HG03066 (cell line): ENCODE measurements around the gene RHBDD1.

Source experiments
- ATAC-seq: cut with Tn5 transposase; IDR thresholded peaks from one replicate; pipeline ENCODE4 v1.9.1; 2021; ENCODE audit warnings: low read depth; ENCODE audit not compliant: unreplicated experiment

Gene RHBDD1

GRCh38 chr2:226977775-226978190, 141.9 kb downstream of the RHBDD1 start:
- ATAC-seq: no peak

GRCh38 chr2:226978300-226978699, 142.4 kb downstream of the RHBDD1 start:
- ATAC-seq: no peak

- ATAC-seq: no peak
Measured at GRCh38 chr2:226979004-226979403, 143.2 kb downstream of the RHBDD1 start.

DNA sequence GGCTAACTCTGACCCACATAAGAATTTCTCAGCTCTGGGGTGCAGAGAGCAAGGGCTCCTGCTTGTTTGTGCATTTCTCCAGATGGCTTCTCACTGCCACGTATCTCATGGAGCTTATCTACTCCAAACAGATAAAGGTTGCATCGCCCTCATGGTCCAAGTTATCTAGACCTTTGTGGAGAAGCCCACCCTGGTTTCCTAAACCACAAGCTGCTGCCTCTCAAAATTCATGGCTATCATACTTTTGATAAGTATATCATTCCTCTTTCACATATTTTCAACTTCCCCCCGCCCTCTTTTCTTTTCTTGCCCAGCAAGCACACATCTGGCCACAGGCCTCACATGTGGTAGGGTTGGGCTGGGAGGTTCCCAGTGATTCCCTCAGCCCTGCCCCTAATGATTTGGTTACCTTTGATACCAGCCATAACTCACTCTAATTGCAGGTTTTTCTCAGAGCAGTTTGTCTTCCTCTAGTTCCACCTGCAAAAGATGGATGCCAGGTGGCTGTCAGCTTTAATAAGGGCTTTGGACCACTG, 146.0 kb downstream of the RHBDD1 start:
- ATAC-seq: no peak

GRCh38 chr2:226983895-226984749, 148.3 kb downstream of the RHBDD1 start:
- ATAC-seq: no peak

DNA sequence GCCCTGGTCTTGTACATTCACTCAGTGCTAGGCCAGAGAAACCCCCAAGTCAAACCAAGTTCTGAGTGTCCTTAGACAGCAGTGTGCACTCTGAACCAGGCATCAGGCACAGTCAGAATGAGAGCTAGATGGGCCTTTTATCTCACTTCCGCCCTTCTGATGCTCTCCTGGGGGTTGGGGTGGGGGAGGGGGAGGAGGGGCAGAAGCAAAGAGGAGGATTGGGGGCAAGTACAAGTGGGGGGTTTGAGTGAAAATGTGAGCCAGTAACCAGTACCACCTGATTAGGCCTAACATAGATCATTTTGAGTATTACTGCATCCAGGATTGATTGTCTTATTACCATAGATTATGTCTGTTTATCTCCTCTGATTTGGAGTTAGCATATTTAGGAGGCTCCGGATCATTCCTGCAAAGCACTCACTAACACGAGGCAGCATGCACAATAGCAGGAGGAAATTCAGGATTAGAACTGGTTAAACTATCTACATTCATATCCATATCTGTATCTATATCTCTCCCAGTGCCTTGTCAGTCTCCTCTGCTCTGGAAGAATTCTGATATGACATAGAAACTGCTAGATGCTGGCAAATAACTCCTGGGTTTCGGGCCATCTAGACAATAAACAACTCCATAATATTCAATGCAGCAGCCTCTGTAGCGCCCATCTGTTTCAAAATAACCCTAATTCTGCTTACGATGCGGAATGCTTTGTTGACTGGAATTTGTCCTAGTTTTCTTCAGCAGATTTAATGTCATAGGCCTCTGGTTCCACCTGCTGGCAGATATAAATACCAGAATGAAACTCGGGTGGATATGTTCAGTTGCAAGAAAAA, 149.1 kb downstream of the RHBDD1 start:
- peak; percentile 96 for ATAC-seq

- no peak for ATAC-seq
Measured at GRCh38 chr2:226985583-226985946, 149.7 kb downstream of the RHBDD1 start.

DNA sequence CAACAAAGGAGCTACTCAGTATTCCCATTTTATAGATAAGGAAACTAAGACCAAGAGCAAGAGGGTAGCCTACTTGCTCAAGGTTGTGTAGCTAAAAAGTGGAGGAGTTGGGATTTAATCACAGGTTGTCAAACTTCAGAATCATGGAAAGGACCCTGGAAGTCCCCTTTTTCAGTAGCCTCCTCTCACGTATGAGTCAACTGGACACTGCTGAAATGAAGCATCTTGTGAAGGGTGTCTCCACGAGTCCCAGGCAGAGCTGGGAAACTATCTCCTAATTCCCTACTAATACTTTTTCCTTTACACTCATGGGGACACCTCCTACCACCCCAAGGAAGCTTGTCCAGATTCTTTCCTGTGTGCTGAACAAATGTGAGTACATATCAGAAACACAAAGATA, 155.8 kb downstream of the RHBDD1 start:
- no peak for ATAC-seq

GRCh38 chr2:226993171-226993570, 157.3 kb downstream of the RHBDD1 start:
- no peak for ATAC-seq

- no peak for ATAC-seq
Measured at GRCh38 chr2:226994775-226995174, 158.9 kb downstream of the RHBDD1 start.

- no peak for ATAC-seq
Measured at GRCh38 chr2:226995625-226996041, 159.8 kb downstream of the RHBDD1 start.

DNA sequence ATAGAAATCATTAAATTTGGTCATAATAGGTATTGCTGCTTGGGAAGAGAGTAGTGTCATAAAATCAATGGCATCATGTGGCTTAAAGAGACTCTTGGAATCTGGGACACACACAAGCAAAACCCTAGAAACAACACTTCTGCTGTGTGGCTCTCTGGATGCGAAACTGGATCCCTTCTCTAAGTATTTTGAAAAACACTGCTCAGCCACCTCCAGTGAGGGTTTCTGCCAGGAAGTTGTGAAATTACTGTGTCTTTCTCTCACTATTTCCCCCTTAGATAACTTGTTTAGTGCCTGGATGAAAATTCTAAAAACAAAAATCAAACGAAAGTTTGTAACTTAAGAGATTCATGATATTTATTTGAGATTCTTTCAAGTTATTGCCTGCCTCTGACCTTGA, 163.8 kb downstream of the RHBDD1 start:
- ATAC-seq: no peak

GRCh38 chr2:227000123-227000522, 164.3 kb downstream of the RHBDD1 start:
- ATAC-seq: no peak

GRCh38 chr2:227004482-227004881, 168.6 kb downstream of the RHBDD1 start:
- ATAC-seq: no peak

- ATAC-seq: no peak
Measured at GRCh38 chr2:227006189-227006897, 170.5 kb downstream of the RHBDD1 start.

DNA sequence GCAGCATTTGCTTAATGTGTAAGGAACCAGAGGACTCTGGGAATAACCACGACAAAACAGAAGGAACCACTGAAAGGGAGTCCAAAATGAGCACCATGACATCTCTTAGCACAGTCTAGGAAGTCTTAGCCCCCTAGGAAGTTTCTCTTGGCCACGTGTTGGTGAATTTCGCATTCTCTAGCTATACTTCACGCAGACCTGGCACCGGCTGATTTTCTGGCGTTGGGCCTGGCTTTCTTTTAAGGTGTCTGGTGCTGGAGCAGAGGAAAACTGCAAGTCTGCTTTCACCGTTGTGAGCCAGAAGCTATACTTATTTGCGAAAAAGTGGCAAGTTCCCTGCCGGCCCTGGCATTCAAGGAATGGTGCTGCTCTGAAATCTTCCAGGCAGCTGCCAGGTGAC, 171.3 kb downstream of the RHBDD1 start:
- no peak for ATAC-seq

DNA sequence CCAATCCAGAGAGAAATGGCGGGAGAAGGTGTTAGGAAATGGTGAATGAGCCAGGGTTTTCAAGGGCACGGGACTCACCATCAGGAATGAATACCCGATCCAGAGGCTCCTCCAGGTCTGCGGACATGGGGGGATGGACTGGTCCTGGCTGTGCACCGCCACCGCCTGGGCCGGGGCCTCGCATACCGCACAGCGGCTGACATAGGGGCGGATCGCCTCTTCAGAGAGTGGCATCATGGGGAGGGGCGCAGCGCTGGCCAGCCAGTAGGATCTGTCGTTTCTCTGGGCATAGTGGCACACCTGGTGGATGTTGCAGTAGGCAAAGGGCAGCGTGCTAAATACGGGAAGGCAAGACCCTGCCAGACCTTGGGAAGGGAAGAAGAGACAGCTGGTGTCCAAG, 172.1 kb downstream of the RHBDD1 start:
- no peak for ATAC-seq

DNA sequence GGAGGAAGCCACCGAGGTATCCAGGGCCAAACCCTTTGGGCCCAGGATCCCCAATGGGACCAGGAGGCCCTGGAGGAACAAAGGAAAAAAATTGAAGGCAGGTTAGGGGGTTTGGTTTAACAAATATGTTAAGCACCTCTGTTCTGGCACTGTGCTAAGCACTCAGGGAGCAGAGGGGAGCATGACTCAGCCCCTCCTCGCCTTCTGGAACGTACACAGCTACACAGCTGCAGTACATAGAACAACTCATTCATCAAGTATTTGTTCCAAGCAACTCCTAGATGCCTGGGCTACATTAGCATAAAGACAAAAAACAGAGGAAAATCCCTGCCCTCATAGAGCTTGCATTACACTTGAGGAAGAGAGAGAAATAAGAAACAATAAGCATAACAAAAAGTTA, 174.6 kb downstream of the RHBDD1 start:
- ATAC-seq: no peak

GRCh38 chr2:227013330-227013729, 177.5 kb downstream of the RHBDD1 start:
- no peak for ATAC-seq

DNA sequence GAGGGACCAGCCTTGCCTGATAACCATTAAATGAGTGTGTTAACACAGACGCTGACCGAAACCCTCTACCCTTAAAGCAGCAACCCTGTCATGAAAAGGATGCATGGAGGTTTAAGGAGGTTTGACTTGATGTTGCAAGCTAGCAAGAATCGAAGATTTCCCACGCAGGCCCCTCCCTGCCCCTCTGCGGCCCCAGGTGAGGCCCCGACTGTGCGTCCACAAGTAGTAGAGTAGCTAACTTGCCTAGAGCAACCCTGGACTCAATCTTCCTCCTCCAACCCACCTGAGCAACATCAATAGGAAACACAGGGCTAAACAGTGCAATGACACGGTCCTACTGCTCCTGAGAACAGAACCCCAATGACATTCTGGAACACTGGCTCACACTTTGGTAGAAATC, 178.0 kb downstream of the RHBDD1 start:
- ATAC-seq: no peak

DNA sequence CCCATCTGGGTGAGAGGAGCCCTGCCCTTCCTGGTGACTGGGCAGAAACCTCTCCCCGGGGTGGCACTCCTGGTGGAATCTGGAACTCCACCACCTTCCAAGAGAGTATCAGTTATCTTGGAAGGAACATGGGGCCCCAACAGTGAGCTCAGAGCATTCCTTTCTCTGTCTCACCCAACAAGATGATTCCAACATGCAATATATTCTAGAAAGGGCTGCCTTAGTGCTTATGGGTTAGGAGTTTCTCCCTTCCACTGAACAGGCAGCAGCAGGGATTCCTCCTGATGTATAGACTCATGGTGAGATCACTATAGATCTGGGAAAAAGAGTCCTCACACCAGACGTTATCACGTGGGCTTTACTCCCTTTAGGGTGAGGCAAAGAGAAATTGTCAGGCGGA, 181.0 kb downstream of the RHBDD1 start:
- ATAC-seq: no peak
